SK-N-SH (cell line): Measurements from ENCODE around the gene CALCOCO1. TPM values are rescaled to one million over a fixed set of nuclear protein-coding genes. Genes with fewer than 3 reads are reported as not detected.

Source experiments
- CTCF ChIA-PET: fragments of 300-600, 350-600 bp; formaldehyde crosslinking; extraction: SDS; loops from one replicate; lab custom pipeline; 2021; lab: Yijun Ruan, JAX
- POLR2A ChIA-PET: fragments of 350-600 bp; sonication (Branson Sonifier 250); formaldehyde crosslinking; extraction: SDS; loops from one replicate; lab custom pipeline; 2020; ENCODE audit warnings: antibody characterized with exemption, inconsistent platforms; lab: Yijun Ruan, JAX
- DNase-seq: peaks from one replicate; pipeline ENCODE4 v3.0.0; 2012
- H2AFZ ChIP-seq: fragments of 200-600 bp; sonication (generic); 2 replicates; pipeline ENCODE4 v1.8.1; 2016; ENCODE audit warnings: antibody characterized with exemption, mild to moderate bottlenecking, low read depth
- H3F3A ChIP-seq: fragments of 200-600 bp; sonication (generic); replicated peaks from 2 replicates; pipeline ENCODE3; 2016; ENCODE audit warnings: antibody characterized with exemption, mild to moderate bottlenecking; ENCODE audit not compliant: insufficient read depth
- H3K27ac ChIP-seq, 2 experiments: fragments of 200-500 bp in 1 of 2; fragments of 200-600 bp in 1 of 2; sonication (Bioruptor generic) in 1 of 2; sonication (generic), shearing (Covaris generic) in 1 of 2; 2 replicates each; pipeline versions ENCODE4 v1.5.1 to v1.6.1; 2014 to 2016; ENCODE audit warnings: low read depth in 2 of 2, inconsistent platforms in 1 of 2, low read length in 1 of 2, mild to moderate bottlenecking in 1 of 2, mixed read lengths in 1 of 2
- H3K27me3 ChIP-seq: fragments of 200-600 bp; sonication (generic), shearing (Covaris generic); 2 replicates; pipeline ENCODE4 v1.6.1; 2016; ENCODE audit warnings: mixed run types; ENCODE audit not compliant: insufficient read depth
- H3K36me3 ChIP-seq, 2 experiments: fragments of 200-500 bp in 1 of 2; fragments of 200-600 bp in 1 of 2; sonication (Bioruptor generic) in 1 of 2; sonication (generic) in 1 of 2; replicated peaks in 1 of 2; 2 replicates each; pipeline versions ENCODE3 to v1.5.1; 2014 to 2016; ENCODE audit warnings: low read length in 1 of 2, mild to moderate bottlenecking in 1 of 2; ENCODE audit not compliant: insufficient read depth in 2 of 2, control insufficient read depth in 1 of 2
- H3K4me1 ChIP-seq, 2 experiments: fragments of 200-500 bp in 1 of 2; fragments of 200-600 bp in 1 of 2; sonication (Bioruptor generic) in 1 of 2; sonication (generic), shearing (Covaris generic) in 1 of 2; 2 replicates each; pipeline versions ENCODE4 v1.5.1 to v1.6.1; 2014 to 2016; ENCODE audit warnings: low read depth in 1 of 2, low read length in 1 of 2, mixed run types in 1 of 2; ENCODE audit not compliant: insufficient read depth in 2 of 2, control insufficient read depth in 1 of 2
- H3K4me2 ChIP-seq: fragments of 200-600 bp; sonication (generic), shearing (Covaris generic); 2 replicates; pipeline ENCODE4 v1.6.1; 2017; ENCODE audit warnings: mixed run types
- H3K4me3 ChIP-seq, 2 experiments: fragments of 200-500 bp in 1 of 2; fragments of 200-600 bp in 1 of 2; sonication (Bioruptor generic) in 1 of 2; sonication (generic), shearing (Covaris generic) in 1 of 2; 2 replicates each; pipeline versions ENCODE4 v1.5.1 to v1.8.1; 2014 to 2016; ENCODE audit warnings: low read depth in 2 of 2, inconsistent platforms in 1 of 2, low read length in 1 of 2, mild to moderate bottlenecking in 1 of 2, mixed read lengths in 1 of 2, moderate library complexity in 1 of 2
- H3K79me2 ChIP-seq: fragments of 200-600 bp; sonication (generic); 2 replicates; pipeline ENCODE4 v1.8.1; 2017; ENCODE audit warnings: mild to moderate bottlenecking; ENCODE audit not compliant: insufficient read depth
- H3K9ac ChIP-seq: fragments of 200-600 bp; sonication (generic); 2 replicates; pipeline ENCODE4 v1.6.1; 2017; ENCODE audit warnings: mixed run types
- H3K9me2 ChIP-seq: fragments of 200-600 bp; sonication (generic); 2 replicates; pipeline ENCODE4 v1.6.1; 2017; ENCODE audit warnings: mixed run types
- H3K9me3 ChIP-seq: fragments of 200-600 bp; sonication (generic); 2 replicates; pipeline ENCODE4 v1.6.1; 2017; ENCODE audit warnings: mixed run types, mild to moderate bottlenecking, moderate library complexity
- H4K20me1 ChIP-seq: fragments of 200-600 bp; sonication (generic); 2 replicates; pipeline ENCODE4 v1.6.1; 2017; ENCODE audit warnings: mild to moderate bottlenecking, mixed run types; ENCODE audit not compliant: insufficient read depth
- CTCF ChIP-seq: fragments of 200-600 bp; sonication (generic); IDR thresholded peaks from 2 replicates; pipeline ENCODE4 v1.6.1; 2017; ENCODE audit warnings: antibody characterized with exemption, mild to moderate bottlenecking, moderate library complexity
- ELF1 ChIP-seq: IDR thresholded peaks from 2 replicates; pipeline ENCODE4 v1.4.0; 2012
- EP300 ChIP-seq, 2 experiments: IDR thresholded peaks; 2 replicates each; pipeline versions ENCODE4 v1.4.0 to v1.6.1; 2012; ENCODE audit warnings: borderline replicate concordance in 1 of 2, low read depth in 1 of 2, low read length in 1 of 2
- EZH2phosphoT487 ChIP-seq: fragments of 200-600 bp; sonication (generic); IDR thresholded peaks from 2 replicates; pipeline ENCODE4 v1.6.1; 2017; ENCODE audit warnings: low read depth, mixed run types, mild to moderate bottlenecking, antibody characterized with exemption, moderate library complexity, borderline replicate concordance
- GABPA ChIP-seq: IDR thresholded peaks from 2 replicates; pipeline ENCODE4 v1.4.0; 2012; ENCODE audit warnings: low read depth, mild to moderate bottlenecking
- GATA2 ChIP-seq: sonication (generic); formaldehyde crosslinking; IDR thresholded peaks from 2 replicates; pipeline ENCODE4 v1.5.0; 2020; ENCODE audit warnings: mild to moderate bottlenecking, missing genetic modification reagents
- IRF3 ChIP-seq: fragments of 150-350 bp; IDR thresholded peaks from 2 replicates; pipeline ENCODE4 v1.6.1; 2016; ENCODE audit warnings: mild to moderate bottlenecking, low read depth, low read length
- JUND ChIP-seq: IDR thresholded peaks from 2 replicates; pipeline ENCODE4 v1.4.0; 2012
- MEF2A ChIP-seq: IDR thresholded peaks from 2 replicates; pipeline ENCODE4 v1.4.0; 2012; ENCODE audit warnings: low read depth, borderline replicate concordance
- MXI1 ChIP-seq: IDR thresholded peaks from 2 replicates; pipeline ENCODE4 v1.6.1; 2012; ENCODE audit warnings: mild to moderate bottlenecking, low read depth, low read length, improper control_type of control experiment
- PBX3 ChIP-seq: IDR thresholded peaks from 2 replicates; pipeline ENCODE4; 2012
- RAD21 ChIP-seq: IDR thresholded peaks from 2 replicates; pipeline ENCODE4 v1.6.1; 2012; ENCODE audit warnings: mild to moderate bottlenecking, low read length
- RFX5 ChIP-seq: IDR thresholded peaks from 2 replicates; pipeline ENCODE4 v1.6.1; 2012; ENCODE audit warnings: mild to moderate bottlenecking, improper control_type of control experiment, low read length
- RXRA ChIP-seq: IDR thresholded peaks from 2 replicates; pipeline ENCODE4 v1.4.0; 2012; ENCODE audit warnings: low read depth, mild to moderate bottlenecking, borderline replicate concordance
- SMC3 ChIP-seq: IDR thresholded peaks from 2 replicates; pipeline ENCODE4 v1.6.1; 2012; ENCODE audit warnings: low read depth, low read length, improper control_type of control experiment
- TAF1 ChIP-seq: IDR thresholded peaks from 2 replicates; pipeline ENCODE4 v1.6.1; 2012; ENCODE audit warnings: low read depth, mild to moderate bottlenecking, low read length, moderate library complexity, borderline replicate concordance
- TEAD4 ChIP-seq: IDR thresholded peaks from 2 replicates; pipeline ENCODE4 v1.4.0; 2012; ENCODE audit warnings: mild to moderate bottlenecking, borderline replicate concordance; ENCODE audit not compliant: insufficient read depth
- USF1 ChIP-seq: IDR thresholded peaks from 2 replicates; pipeline ENCODE4 v1.4.0; 2012; ENCODE audit warnings: low read depth, borderline replicate concordance
- WGBS: methylation state at CpG from one replicate; pipeline ENCODE4 v1.1.6; 2017; ENCODE audit warnings: low lambda C conversion rate; 5-methylcytosine and 5-hydroxymethylcytosine counted together
- polyA plus RNA-seq, 3 experiments: library from polyadenylated mRNA; depleted of rRNA; stranded (reverse); fragments of >200 nt; gene quantifications; 2 replicates each; pipeline ENCODE4 v1.2.3, GENCODE V29; 2012

The CALCOCO1 gene
- polyA plus RNA-seq, 1 of the 3 experiments (the other 2 are of a cell fraction) = 72.1 TPM

GRCh38 chr12:53703756-53704155 is 23.5 kb downstream of the CALCOCO1 start:
- Histone ChIP-seq H3K79me2 (no peaks in the 10 kb centered on the region), H3K4me2 (no peak overlapping the region), H2AFZ (no peak overlapping the region), H3K9ac (no peak overlapping the region), H3K9me3 (no peaks in the 10 kb centered on the region), H3K27me3 (peaks cover 79% of the 10 kb centered on the region), H3K36me3 (no peaks in the 10 kb centered on the region), H3K9me2 (no peaks in the 10 kb centered on the region)
- ChIA-PET CTCF (interaction anchor here (2.9 to 28.9 kb wide), 3 partner anchors 29 to 50 kb away, joined by 61 to 760 read pairs (median 90); partner anchors contain the start of gene CISTR), POLR2A (no interaction called here)
- WGBS = 39% methylated on average over 4 of the region's 4 CpGs
- TF ChIP-seq USF1 (no peak), TEAD4 (no peak), SMC3 (no peak), RFX5 (no peak), GABPA (no peak), RAD21 (no peak), TAF1 (no peak), EP300 (IDR thresholded peaks at IDR 0.05; ENCODE audit: borderline replicate concordance in 1 of 2, low read depth in 1 of 2, low read length in 1 of 2) (no peak), CTCF (no peak), IRF3 (no peak), PBX3 (no peak), GATA2 (no peak), MXI1 (no peak), JUND (no peak), ELF1 (no peak), RXRA (no peak), EZH2phosphoT487 (no peak), MEF2A (no peak)
- TF ChIP-seq, all 33 proteins: peak for 0
- Histone ChIP-seq H3K4me1 (no peaks in the 10 kb centered on the region), H3K27ac (no peak overlapping the region), H3F3A (no peaks in the 10 kb centered on the region), H4K20me1 (no peaks in the 10 kb centered on the region), H3K4me3 (no peak overlapping the region)
- DNase-seq = no peak
